Activated T-helper 1 cell treated with anti-CD3 and anti-CD28 coated beads, Interleukin-12 subunit alpha, Interleukin-12 subunit beta, Interleukin-2, Interleukin-4 antibody, amounts not matched to agents 30 ng/mL and 10 ng/mL and 1 ng/mL, durations not matched to agents 14 hours and 24 hours and 36 hours (primary cell): ENCODE data around the gene LINS1. TPM values are rescaled to one million over a fixed set of nuclear protein-coding genes. Genes with fewer than 3 reads are reported as not detected.

Experiments used
- DNase-seq: peaks from one replicate; pipeline ENCODE4 v3.0.0; 2021; ENCODE audit warnings: low spot score
- H3K27ac Mint-ChIP-seq: one replicate; pipeline ENCODE4 v1.8.0; 2021; ENCODE audit warnings: mild to moderate bottlenecking, mixed read lengths
- H3K27me3 Mint-ChIP-seq: one replicate; pipeline ENCODE4 v1.8.0; 2022; ENCODE audit warnings: mild to moderate bottlenecking, moderate library complexity, mixed read lengths; ENCODE audit not compliant: insufficient read depth
- H3K36me3 Mint-ChIP-seq: one replicate; pipeline ENCODE4 v1.8.0; 2021; ENCODE audit warnings: low read depth, mixed read lengths
- H3K4me1 Mint-ChIP-seq: one replicate; pipeline ENCODE4 v1.8.0; 2021; ENCODE audit warnings: low read depth, mixed read lengths
- H3K4me3 Mint-ChIP-seq: one replicate; pipeline ENCODE4 v1.8.0; 2021; ENCODE audit warnings: mild to moderate bottlenecking, moderate library complexity, mixed read lengths
- H3K9me3 Mint-ChIP-seq: one replicate; pipeline ENCODE4 v1.8.0; 2021; ENCODE audit warnings: mixed read lengths
- intact Hi-C: fragments of 100-400 bp; cut with micrococcal nuclease; formaldehyde crosslinking; loops from one replicate; pipeline ENCODE4 v1.15.1; 2024
- total RNA-seq: library from RNA; stranded (reverse); gene quantifications from 2 replicates; pipeline ENCODE4 v1.2.3, GENCODE V29; 2022

The LINS1 gene
- total RNA-seq, 1 donor from 2014 or later: 64.1 TPM

DNA sequence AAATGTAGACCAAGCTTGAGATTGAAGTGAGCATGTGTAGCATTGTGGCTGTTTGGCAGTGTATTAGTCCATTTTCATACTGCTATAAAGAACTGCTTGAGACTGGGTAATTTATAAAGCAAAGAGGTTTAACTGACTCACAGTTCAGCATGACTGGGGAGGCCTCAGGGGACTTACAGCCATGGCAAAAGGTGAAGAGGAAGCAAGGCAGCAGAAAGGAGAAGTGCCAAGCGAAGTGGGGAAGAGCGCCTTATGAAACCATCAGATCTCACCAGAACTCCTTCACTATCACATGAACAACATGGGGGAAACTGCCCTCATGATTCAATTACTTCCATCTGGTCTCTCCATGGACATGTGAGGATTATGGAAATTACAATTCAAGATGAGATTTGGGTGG lies 64.7 kb downstream of the LINS1 start:
- DNase-seq: no peak
- peaks cover 2% of the 10 kb centered on the region for H3K27me3 Mint-ChIP-seq
- no peak overlapping the region for H3K27ac Mint-ChIP-seq
- intact Hi-C loops: no loop called here
- H3K4me1 Mint-ChIP-seq: no peaks in the 10 kb centered on the region
- peaks cover 3% of the 10 kb centered on the region for H3K36me3 Mint-ChIP-seq
- H3K4me3 Mint-ChIP-seq: no peak overlapping the region
- peaks cover 17% of the 10 kb centered on the region for H3K9me3 Mint-ChIP-seq

DNA sequence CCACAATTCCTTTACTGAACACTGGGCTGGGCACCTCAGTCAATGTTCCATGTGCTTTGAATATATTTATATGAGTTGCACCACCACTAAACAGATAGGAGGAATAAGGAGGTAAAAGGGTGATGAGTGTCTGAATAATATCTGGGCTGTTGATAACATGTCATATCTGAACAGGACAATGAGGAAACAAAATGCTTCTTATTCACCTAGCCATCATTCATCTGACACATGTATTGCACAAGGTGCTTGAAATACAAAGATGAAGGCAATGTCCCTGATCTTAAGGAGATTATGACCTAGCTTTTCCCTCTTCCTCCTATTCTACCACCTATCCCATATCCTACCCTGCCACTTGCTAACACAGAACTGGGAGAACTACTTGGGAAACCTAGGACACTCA lies 65.3 kb downstream of the LINS1 start:
- Mint-ChIP-seq H3K27me3 (peaks cover 5% of the 10 kb centered on the region), H3K4me1 (no peaks in the 10 kb centered on the region), H3K9me3 (peaks cover 17% of the 10 kb centered on the region), H3K4me3 (no peak overlapping the region), H3K36me3 (peaks cover 3% of the 10 kb centered on the region), H3K27ac (no peak overlapping the region)
- no peak for DNase-seq
- intact Hi-C loops: no loop called here

DNA sequence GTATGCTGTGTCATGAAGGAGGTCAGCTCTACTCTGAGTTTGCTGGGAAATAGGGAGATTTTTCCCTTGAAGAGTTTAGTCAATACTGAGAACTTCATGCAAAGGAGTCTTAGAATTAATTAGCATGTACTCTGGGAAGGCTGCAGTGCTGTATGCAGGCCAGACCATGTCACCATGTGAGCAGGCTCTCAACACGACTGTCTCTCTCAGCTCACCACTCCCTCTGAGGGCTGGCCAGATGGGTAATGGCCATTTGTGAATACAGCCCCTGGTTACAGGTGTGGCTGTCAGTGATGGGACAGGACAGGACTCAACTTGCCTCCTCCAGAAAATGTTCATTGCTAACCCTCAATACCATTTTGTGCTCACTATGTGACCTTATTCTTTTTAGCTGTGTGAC lies 68.1 kb downstream of the LINS1 start:
- no peak overlapping the region for H3K27ac Mint-ChIP-seq
- H3K36me3 Mint-ChIP-seq: peaks cover 3% of the 10 kb centered on the region
- peaks cover 8% of the 10 kb centered on the region for H3K4me1 Mint-ChIP-seq
- no peak for DNase-seq
- intact Hi-C loops: no loop called here
- peaks cover 7% of the 10 kb centered on the region for H3K9me3 Mint-ChIP-seq
- H3K27me3 Mint-ChIP-seq: peaks cover 8% of the 10 kb centered on the region
- H3K4me3 Mint-ChIP-seq: no peak overlapping the region

DNA sequence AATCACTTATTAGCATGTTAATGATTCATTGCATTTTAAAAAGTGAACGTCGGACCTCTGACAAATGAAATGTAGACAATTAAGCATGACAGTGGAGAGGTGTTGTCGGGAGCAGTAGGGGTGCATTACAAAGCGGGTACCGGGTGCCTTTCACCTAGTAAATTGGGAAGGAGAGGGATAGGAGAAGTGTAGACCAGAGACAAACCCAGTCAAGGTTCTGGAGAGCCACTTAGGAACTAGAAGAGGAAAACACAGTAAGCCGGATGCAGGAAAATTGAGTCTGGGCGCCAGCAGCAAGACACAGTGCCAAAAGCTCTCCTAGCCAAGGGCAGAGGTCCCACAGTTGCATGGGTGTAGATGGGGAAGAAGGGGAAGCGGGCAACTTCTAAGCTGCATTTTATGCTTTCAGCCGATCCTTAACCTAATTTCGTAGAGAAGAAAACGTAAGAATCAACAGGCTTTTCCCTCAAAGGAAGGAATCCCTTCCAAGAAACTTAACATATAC lies 70.1 kb downstream of the LINS1 start:
- Mint-ChIP-seq H3K4me3 (no peak overlapping the region), H3K27ac (no peak overlapping the region), H3K9me3 (no peaks in the 10 kb centered on the region), H3K36me3 (peaks cover 2% of the 10 kb centered on the region), H3K27me3 (peaks cover 8% of the 10 kb centered on the region), H3K4me1 (peaks cover 8% of the 10 kb centered on the region)
- DNase-seq: no peak
- intact Hi-C loops: no loop called here

DNA sequence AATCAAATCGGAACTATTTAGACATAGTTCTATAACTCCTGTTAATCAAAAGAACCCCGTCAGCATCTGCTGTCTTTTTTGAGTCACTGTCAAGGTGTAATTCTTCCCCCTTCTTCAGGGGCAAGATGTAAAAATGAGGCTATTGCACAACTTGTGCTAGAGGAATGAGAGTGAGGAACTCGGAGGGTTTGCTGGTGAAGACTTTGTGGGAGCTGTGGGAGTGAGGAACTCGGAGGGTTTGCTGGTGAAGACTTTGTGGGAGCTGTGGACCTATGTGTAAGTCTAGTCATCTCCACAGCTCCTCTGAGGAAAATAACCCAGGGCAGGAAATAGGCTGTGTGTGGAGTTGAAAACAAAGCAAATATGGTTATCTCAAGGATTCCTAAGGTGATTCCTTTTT lies 70.8 kb downstream of the LINS1 start:
- Mint-ChIP-seq H3K4me3 (no peak overlapping the region), H3K9me3 (no peaks in the 10 kb centered on the region), H3K4me1 (peaks cover 8% of the 10 kb centered on the region), H3K27me3 (peaks cover 8% of the 10 kb centered on the region), H3K36me3 (peaks cover 2% of the 10 kb centered on the region), H3K27ac (no peak overlapping the region)
- no peak for DNase-seq
- intact Hi-C loops: no loop called here

DNA sequence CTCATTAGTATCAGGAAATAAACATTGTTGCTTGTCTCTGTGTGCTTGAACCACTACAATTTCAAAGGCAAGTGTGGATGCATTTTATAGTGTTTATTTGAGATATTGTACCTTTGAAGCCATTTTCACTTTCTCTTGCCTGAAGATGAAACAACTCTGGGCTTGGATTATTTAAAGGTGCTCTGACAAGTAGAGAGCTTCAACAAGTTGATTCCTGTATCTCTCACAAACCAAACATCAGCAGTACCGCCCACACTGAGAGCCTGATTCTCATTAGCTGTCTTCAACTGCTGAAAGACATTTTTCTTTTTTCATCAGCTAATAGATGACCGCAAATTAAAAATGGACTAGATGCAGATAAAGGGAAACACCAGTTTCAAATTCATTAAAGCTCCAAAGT lies 72.4 kb downstream of the LINS1 start:
- Mint-ChIP-seq H3K27ac (no peak overlapping the region), H3K4me1 (peaks cover 8% of the 10 kb centered on the region), H3K9me3 (no peaks in the 10 kb centered on the region), H3K36me3 (peaks cover 2% of the 10 kb centered on the region), H3K27me3 (peaks cover 6% of the 10 kb centered on the region), H3K4me3 (no peak overlapping the region)
- intact Hi-C loops: no loop called here
- DNase-seq: no peak

DNA sequence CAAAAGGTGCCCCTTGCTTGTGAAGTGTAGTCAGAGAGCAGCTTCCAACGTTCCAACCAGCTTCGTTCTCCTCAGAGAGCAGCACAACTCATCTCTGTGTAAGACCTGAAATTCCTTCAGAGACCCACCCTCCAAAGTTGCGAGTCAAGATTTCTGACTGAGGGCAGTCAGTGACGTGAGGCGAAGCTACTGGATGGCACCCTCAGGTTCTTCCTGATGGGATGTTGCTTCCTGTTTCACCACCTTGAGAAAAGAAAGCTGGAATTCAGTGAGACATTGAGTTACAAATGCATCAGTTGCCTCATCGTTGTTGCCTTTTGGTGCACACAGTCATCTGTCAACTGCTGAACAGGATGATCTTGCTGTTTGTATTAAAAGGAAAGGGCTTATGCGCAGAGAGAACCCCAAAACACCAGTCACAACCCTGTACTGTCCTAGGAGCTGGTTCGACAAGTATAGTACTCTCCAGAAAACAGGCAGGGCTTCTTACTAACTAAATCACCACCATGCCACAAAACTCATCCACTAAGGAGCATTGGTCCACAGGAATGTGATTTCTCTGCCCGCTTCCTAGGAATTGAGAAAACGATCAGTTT lies 73.1 kb downstream of the LINS1 start, which contains the start of gene CERS3:
Gene CERS3 (minus strand): TSS at position 118 of the 596 bp plus-strand sequence. CDS start 27,101 bp downstream, outside the sequence.
- Mint-ChIP-seq H3K4me1 (peaks cover 8% of the 10 kb centered on the region), H3K27ac (no peak within 1 kb of the TSS), H3K27me3 (peaks cover 6% of the 10 kb centered on the region), H3K36me3 (peaks cover 2% of the 10 kb centered on the region), H3K4me3 (no peak within 1 kb of the TSS), H3K9me3 (no peaks in the 10 kb centered on the region)
- DNase-seq: no peak
- intact Hi-C loops: no loop called here

DNA sequence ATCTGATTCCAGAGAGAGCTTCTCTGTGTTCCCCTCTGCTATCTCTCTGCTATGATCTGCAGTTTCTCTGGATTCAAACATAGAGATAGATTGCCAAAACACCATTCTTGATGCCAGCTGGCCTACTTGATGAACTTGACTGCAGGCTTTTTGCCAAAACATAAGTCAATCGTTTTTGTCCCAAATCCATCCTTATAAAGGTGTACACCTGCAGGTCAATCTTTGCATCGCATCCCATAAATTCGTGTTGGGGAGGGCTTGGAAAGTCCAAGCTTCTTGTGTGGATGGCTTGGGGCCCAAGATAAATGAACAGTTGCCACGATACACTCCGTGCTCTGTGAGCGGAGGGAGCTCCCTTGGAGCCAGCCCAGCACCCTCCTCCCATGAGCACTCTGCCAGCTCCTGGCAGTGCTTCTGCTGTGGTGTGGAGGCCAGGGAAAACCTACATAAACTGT lies 75.9 kb downstream of the LINS1 start:
- Mint-ChIP-seq H3K27ac (no peak overlapping the region), H3K27me3 (no peaks in the 10 kb centered on the region), H3K4me3 (no peak overlapping the region), H3K36me3 (peaks cover 8% of the 10 kb centered on the region), H3K4me1 (peaks cover 12% of the 10 kb centered on the region), H3K9me3 (peaks cover 13% of the 10 kb centered on the region)
- no peak for DNase-seq
- intact Hi-C loops: no loop called here

DNA sequence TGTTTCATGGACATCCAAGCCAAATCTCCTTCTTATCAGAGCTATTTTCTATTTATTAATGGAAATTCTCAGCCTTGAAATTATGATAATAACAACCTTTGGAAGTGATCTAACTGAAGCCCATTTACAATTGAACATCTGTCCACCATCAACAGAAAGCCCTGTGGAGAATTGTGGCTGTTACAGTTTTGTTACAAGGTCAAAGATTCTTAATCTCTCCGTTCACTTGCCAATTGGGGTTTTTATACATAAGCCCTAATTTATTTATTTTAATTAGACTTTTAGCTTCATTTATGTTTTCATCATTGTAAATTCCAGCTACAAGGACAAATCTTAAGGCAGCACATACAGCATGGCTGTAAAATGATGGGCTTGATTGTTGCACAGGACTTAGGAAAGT lies 76.5 kb downstream of the LINS1 start:
- H3K27me3 Mint-ChIP-seq: no peaks in the 10 kb centered on the region
- H3K36me3 Mint-ChIP-seq: peaks cover 8% of the 10 kb centered on the region
- H3K27ac Mint-ChIP-seq: no peak overlapping the region
- H3K4me1 Mint-ChIP-seq: peaks cover 18% of the 10 kb centered on the region
- intact Hi-C loops: no loop called here
- H3K9me3 Mint-ChIP-seq: peaks cover 13% of the 10 kb centered on the region
- H3K4me3 Mint-ChIP-seq: no peak overlapping the region
- DNase-seq: no peak

DNA sequence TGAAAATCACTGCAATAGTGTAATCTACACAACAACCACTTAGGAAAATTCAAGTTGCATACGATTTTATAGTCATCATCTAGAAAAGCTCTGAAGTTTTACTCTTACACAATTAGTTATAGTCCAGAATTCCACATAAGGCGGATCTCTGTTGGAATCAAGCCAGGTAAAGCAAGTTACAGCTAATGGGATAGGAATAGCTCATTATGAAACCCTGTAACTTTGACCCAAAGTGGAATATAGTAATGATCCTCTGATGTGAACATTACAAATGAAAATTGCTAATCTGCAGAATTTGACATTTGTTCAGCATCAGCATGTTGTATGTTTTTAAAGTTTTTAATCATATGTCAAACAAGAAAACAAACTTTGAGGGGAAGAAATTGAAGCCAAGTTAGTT lies 77.7 kb downstream of the LINS1 start:
- peaks cover 9% of the 10 kb centered on the region for H3K36me3 Mint-ChIP-seq
- no peak for DNase-seq
- no peak overlapping the region for H3K27ac Mint-ChIP-seq
- H3K4me1 Mint-ChIP-seq: peaks cover 21% of the 10 kb centered on the region
- no peak overlapping the region for H3K4me3 Mint-ChIP-seq
- peaks cover 13% of the 10 kb centered on the region for H3K9me3 Mint-ChIP-seq
- H3K27me3 Mint-ChIP-seq: no peaks in the 10 kb centered on the region
- intact Hi-C loops: no loop called here

DNA sequence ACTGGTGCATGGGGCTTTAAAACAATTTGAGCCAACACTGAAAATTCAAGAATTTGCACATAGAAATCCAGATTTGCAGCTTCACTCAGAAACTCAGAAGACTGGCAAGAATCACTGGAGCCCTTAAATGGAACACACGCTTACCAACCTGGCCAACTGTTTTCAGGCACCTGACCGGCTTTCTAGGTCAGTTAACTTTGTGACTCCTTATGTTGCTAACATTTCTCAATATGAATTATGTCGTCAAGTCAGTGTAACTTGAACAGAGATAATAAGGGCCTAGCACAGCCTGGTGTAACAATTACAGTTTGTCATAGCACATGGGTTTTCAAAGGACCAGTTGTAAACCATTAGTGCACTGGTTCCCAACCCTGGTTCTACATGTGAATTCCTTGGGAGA lies 80.1 kb downstream of the LINS1 start:
- Mint-ChIP-seq H3K4me3 (no peak overlapping the region), H3K27me3 (no peaks in the 10 kb centered on the region), H3K36me3 (peaks cover 9% of the 10 kb centered on the region), H3K9me3 (peaks cover 13% of the 10 kb centered on the region), H3K4me1 (peaks cover 24% of the 10 kb centered on the region), H3K27ac (no peak overlapping the region)
- intact Hi-C loops: no loop called here
- DNase-seq: no peak

DNA sequence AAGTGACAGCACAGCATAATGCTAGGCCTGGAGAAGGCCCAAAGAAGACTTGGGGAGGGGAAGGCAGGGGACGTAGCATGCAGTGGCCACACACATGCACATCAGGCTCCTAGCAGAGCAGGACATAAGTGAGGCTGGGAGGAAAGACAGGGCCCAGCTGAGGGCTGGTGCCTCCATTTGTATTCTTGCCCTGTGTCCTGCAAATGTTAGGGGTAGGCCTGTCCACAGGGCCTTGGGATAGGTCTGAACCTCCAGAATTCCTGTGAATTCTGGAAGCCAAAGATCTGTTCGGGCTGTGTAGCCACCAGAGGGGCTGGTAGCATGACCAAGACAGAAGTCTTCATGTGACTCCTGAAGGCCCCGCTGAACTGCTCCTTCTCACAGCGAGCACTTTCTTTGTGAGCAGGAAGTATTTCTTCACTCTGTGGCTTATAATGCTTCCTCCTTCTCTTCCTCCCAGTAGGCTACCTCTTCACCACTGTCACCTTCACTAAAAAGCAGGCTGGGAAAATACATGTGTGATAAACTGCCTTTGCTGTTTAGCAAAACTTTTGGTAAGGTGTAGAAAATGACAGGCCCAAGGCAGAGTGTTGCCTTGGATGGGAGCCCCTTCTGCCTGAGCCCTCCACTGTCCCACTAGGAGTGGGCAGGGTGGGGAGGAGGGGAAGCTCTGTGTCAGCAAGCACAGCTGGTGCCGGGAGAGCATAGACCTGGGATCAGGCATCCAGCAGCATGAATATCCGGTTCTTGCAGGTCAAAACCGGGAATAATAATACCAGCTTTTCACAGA lies 81.7 kb downstream of the LINS1 start:
- peaks cover 30% of the 10 kb centered on the region for H3K4me1 Mint-ChIP-seq
- no peak for DNase-seq
- peaks cover 9% of the 10 kb centered on the region for H3K36me3 Mint-ChIP-seq
- intact Hi-C loops: no loop called here
- H3K27ac Mint-ChIP-seq: peak overlapping the region; percentile 61
- no peaks in the 10 kb centered on the region for H3K27me3 Mint-ChIP-seq
- H3K4me3 Mint-ChIP-seq: peak overlapping the region; percentile 42
- peaks cover 13% of the 10 kb centered on the region for H3K9me3 Mint-ChIP-seq

DNA sequence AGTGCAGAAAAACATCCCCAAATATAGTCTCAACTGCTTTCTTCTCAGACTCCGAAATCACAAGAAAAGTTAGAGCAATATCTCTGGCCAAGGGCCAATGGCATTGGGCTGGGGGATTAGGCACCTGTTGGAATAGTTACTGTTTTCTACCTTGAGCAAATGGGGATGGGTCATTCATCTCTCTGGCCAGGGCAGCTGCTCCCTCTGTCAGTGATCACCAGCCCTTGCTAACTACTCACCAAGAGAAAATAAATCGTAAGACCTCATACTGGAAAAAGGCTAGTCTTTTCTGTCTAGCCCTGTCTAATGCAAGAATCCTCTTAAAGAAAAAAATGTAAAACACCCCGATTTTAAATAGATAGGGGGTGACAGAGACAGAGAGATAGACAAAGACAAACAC lies 84.1 kb downstream of the LINS1 start:
- Mint-ChIP-seq H3K36me3 (peaks cover 9% of the 10 kb centered on the region), H3K27ac (no peak overlapping the region), H3K4me3 (no peak overlapping the region), H3K27me3 (no peaks in the 10 kb centered on the region), H3K4me1 (peaks cover 30% of the 10 kb centered on the region), H3K9me3 (peaks cover 9% of the 10 kb centered on the region)
- intact Hi-C loops: no loop called here
- DNase-seq: no peak
